GM21447 (cell line): ENCODE data around the gene TUBA1C.
"Not testable (repeated sequence)": the region's sequence is repeated elsewhere in the genome, so short reads cannot be mapped to it uniquely, and the experiment has no call there.

Experiments
- ATAC-seq: cut with Tn5 transposase; IDR thresholded peaks from one replicate; pipeline ENCODE4 v1.9.1; 2021; ENCODE audit not compliant: unreplicated experiment

Gene TUBA1C

GRCh38 chr12:49305762-49306510, 41.1 kb downstream of the TUBA1C start:
- ATAC-seq, result no peak

- ATAC-seq, result no peak
Observed at GRCh38 chr12:49309386-49309785, 44.5 kb downstream of the TUBA1C start.

GRCh38 chr12:49310451-49311000, 45.6 kb downstream of the TUBA1C start:
- not testable (repeated sequence) for ATAC-seq

GRCh38 chr12:49314811-49315210, 49.9 kb downstream of the TUBA1C start:
- ATAC-seq, result no peak

GRCh38 chr12:49317118-49317517, 52.2 kb downstream of the TUBA1C start:
- ATAC-seq, result not testable (repeated sequence)

- ATAC-seq, result not testable (repeated sequence)
Observed at GRCh38 chr12:49320411-49321103, 55.7 kb downstream of the TUBA1C start.

- ATAC-seq, result no peak
Observed at GRCh38 chr12:49322367-49322707, 57.5 kb downstream of the TUBA1C start.

- ATAC-seq, result peak; percentile 98
Observed at GRCh38 chr12:49322708-49323523, 58.0 kb downstream of the TUBA1C start, which contains the start of gene TROAP. Gene TROAP, plus strand, starts transcription at chr12:49323255. Its CDS starts 354 bp downstream, at chr12:49323609.

GRCh38 chr12:49323524-49324097, 58.7 kb downstream of the TUBA1C start:
- no peak for ATAC-seq
